ACC112 (cell line): ENCODE data around the gene GOLGA6L7.
"Not testable (repeated sequence)": the region's sequence is repeated elsewhere in the genome, so short reads cannot be mapped to it uniquely, and the experiment has no call there.

ENCODE experiments used
- H2AFZ ChIP-seq: fragments of 200-600 bp; sonication (generic); one replicate; pipeline ENCODE4 v1.6.0; 2017; ENCODE audit warnings: antibody characterized with exemption, low read length; ENCODE audit not compliant: unreplicated experiment
- H3K27ac ChIP-seq: fragments of 200-600 bp; sonication (generic); 2 replicates; pipeline ENCODE4 v1.5.1; 2014; ENCODE audit warnings: low read depth, mild to moderate bottlenecking, antibody characterized with exemption, low read length, moderate library complexity
- H3K27me3 ChIP-seq: fragments of 200-600 bp; sonication (generic); 2 replicates; pipeline ENCODE4 v1.6.1; 2014; ENCODE audit warnings: mild to moderate bottlenecking, antibody characterized with exemption, low read length, moderate library complexity, mixed read lengths; ENCODE audit not compliant: insufficient read depth
- H3K36me3 ChIP-seq: fragments of 200-600 bp; sonication (generic); 2 replicates; pipeline ENCODE4 v1.6.1; 2016; ENCODE audit warnings: mild to moderate bottlenecking, antibody characterized with exemption, low read length, moderate library complexity, mixed read lengths; ENCODE audit not compliant: insufficient read depth
- H3K4me1 ChIP-seq: fragments of 200-600 bp; sonication (generic); one replicate; pipeline ENCODE4 v1.6.1; 2016; ENCODE audit warnings: low read length, mixed read lengths; ENCODE audit not compliant: insufficient read depth, unreplicated experiment, control insufficient read depth
- H3K4me3 ChIP-seq: fragments of 200-600 bp; sonication (generic); 2 replicates; pipeline ENCODE4 v1.5.1; 2014; ENCODE audit warnings: mild to moderate bottlenecking, low read depth, low read length
- H3K79me2 ChIP-seq: fragments of 200-600 bp; sonication (generic); one replicate; pipeline ENCODE4 v1.6.0; 2016; ENCODE audit warnings: low read length; ENCODE audit not compliant: control insufficient read depth, unreplicated experiment, insufficient read depth

Gene GOLGA6L7

GRCh38 chr15:28868744-28869345 lies 20.4 kb upstream of the GOLGA6L7 start:
- Histone ChIP-seq H3K4me3 (no peak overlapping the region), H3K36me3 (no peaks in the 10 kb centered on the region), H2AFZ (no peak overlapping the region), H3K4me1 (no peaks in the 10 kb centered on the region), H3K79me2 (no peaks in the 10 kb centered on the region), H3K27ac (no peak overlapping the region), H3K27me3 (no peaks in the 10 kb centered on the region)

- H3K79me2 ChIP-seq, H2AFZ ChIP-seq, H3K27ac ChIP-seq, H3K4me3 ChIP-seq, H3K36me3 ChIP-seq, H3K27me3 ChIP-seq, H3K4me1 ChIP-seq: not testable (repeated sequence)
Observed at GRCh38 chr15:28861589-28862293, 13.3 kb upstream of the GOLGA6L7 start.

DNA sequence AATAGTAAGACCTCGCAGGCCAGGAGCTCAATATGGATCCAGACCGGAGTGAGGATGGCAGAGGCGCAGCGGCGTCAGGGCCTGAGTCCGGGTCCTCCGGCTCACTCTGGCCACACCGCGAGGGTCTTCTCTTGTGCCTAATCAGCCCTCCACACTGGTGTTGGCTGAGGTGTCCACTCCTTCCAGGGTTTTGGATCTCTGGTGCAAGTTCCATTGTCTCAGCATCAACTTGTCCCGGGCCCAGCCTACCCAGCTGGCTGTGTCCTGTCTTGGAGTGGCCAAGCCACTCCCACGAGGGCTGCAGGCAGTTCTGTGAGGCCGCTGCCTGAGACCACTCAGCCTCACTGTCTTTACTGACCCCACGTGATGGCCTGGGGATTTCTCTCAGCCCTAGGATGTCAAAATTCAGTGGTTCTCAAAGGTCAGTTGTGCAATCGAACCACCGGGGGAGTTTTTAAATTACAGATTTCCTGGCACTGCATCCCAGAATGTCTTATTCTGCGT lies 12.6 kb upstream of the GOLGA6L7 start:
- Histone ChIP-seq H2AFZ (no peak overlapping the region), H3K27ac (no peak overlapping the region), H3K4me1 (no peaks in the 10 kb centered on the region), H3K4me3 (no peak overlapping the region), H3K36me3 (no peaks in the 10 kb centered on the region), H3K79me2 (no peaks in the 10 kb centered on the region), H3K27me3 (no peaks in the 10 kb centered on the region)

DNA sequence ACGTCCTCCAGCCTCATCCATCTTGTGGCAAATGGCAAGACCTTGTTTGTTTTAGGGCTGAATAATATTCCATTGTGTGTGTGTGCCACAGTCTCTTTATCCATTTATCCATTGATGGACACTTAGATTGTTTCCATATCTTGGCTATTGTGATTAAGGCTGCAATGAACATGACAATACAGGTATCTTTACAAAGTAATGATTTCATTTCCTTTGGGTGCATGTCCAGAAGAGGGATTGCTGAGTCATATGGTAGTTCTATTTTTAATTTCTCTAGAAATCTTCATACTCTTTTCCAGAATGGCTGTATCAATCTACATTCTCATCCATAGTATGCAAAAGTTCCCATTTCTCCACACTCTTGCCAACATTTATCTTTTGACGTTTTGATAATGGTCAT lies 6.1 kb upstream of the GOLGA6L7 start:
- H3K27me3 ChIP-seq, H3K4me3 ChIP-seq, H3K36me3 ChIP-seq, H3K4me1 ChIP-seq, H3K27ac ChIP-seq, H2AFZ ChIP-seq, H3K79me2 ChIP-seq: not testable (repeated sequence)

- not testable (repeated sequence) for H3K36me3 ChIP-seq, H3K27me3 ChIP-seq, H3K79me2 ChIP-seq, H3K27ac ChIP-seq, H3K4me1 ChIP-seq, H3K4me3 ChIP-seq, H2AFZ ChIP-seq
Observed at GRCh38 chr15:28853654-28854053, 5.2 kb upstream of the GOLGA6L7 start.

- not testable (repeated sequence) for H3K27me3 ChIP-seq, H3K4me3 ChIP-seq, H3K36me3 ChIP-seq, H2AFZ ChIP-seq, H3K4me1 ChIP-seq, H3K79me2 ChIP-seq, H3K27ac ChIP-seq
Observed at GRCh38 chr15:28849766-28850165, 1.3 kb upstream of the GOLGA6L7 start.

DNA sequence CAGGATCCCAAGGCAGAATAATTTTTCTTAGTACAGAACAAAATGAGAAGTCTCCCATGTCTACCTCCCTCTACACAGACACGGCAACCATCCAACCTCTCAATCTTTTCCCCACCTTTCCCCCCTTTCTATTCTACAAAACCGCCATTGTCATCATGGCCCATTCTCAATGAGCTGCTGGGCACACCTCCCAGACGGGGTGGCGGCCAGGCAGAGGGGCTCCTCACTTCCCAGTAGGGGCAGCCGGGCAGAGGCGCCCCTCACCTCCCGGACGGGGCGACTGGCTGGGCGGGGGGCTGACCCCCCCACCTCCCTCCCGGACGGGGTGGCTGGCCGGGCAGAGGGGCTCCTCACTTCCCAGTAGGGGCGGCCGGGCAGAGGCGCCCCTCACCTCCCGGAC lies 827 bp upstream of the GOLGA6L7 start:
- not testable (repeated sequence) for H3K4me3 ChIP-seq, H3K4me1 ChIP-seq, H2AFZ ChIP-seq, H3K27ac ChIP-seq, H3K27me3 ChIP-seq, H3K79me2 ChIP-seq, H3K36me3 ChIP-seq

GRCh38 chr15:28847959-28848358 lies 485 bp downstream of the GOLGA6L7 start:
- not testable (repeated sequence) for H3K4me1 ChIP-seq, H3K79me2 ChIP-seq, H2AFZ ChIP-seq, H3K27me3 ChIP-seq, H3K27ac ChIP-seq, H3K36me3 ChIP-seq, H3K4me3 ChIP-seq

- H2AFZ ChIP-seq, H3K4me1 ChIP-seq, H3K79me2 ChIP-seq, H3K4me3 ChIP-seq, H3K27me3 ChIP-seq, H3K27ac ChIP-seq, H3K36me3 ChIP-seq: not testable (repeated sequence)
Observed at GRCh38 chr15:28847247-28847646, 1.2 kb downstream of the GOLGA6L7 start.

DNA sequence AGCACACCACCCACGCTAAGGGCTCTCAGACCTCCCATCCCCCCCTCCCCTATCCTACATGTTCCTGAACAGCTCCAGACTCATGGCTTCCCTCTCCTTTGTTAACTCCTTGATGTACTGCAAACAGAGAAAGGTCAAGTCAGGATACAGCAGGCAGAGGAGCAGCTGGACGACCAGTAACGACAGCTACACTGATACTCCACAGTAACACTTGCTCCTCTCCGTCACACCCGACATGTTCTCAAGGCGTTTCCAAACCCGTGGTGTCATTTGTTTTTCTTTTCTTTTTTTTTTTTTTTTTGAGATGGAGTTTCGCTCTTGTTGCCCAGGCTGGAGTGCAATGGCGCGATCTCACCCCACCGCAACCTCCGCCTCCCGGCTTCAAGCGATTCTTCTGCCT lies 4.3 kb downstream of the GOLGA6L7 start:
- not testable (repeated sequence) for H3K36me3 ChIP-seq, H3K4me3 ChIP-seq, H3K27me3 ChIP-seq, H3K27ac ChIP-seq, H3K79me2 ChIP-seq, H2AFZ ChIP-seq, H3K4me1 ChIP-seq

DNA sequence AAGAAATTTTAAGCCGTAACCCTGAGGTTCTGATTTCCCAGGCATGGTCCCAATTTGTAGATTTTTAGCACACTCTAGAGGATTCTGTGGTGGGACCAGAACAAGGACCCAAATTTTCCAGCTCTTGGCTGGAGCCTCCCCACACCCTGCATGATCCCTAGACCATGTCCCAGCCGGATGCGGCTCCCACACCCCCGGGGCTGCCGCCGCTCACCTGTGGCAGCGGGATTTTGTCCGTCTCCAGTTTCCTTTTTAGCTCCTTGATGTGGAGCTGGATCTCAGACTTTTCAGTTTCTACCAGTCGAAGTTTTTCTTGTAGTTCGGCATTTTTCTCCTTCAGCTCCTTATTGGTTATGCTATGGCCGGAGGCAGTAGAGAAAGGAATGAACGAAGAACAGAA lies 4.9 kb downstream of the GOLGA6L7 start:
- not testable (repeated sequence) for H3K79me2 ChIP-seq, H3K36me3 ChIP-seq, H3K4me1 ChIP-seq, H2AFZ ChIP-seq, H3K27me3 ChIP-seq, H3K27ac ChIP-seq, H3K4me3 ChIP-seq
